C4-2B (cell line): ENCODE data around the gene ZNF268.

Experiments used
- H3K27ac ChIP-seq: fragments of 450-650 bp; 2 replicates; pipeline ENCODE4 v1.5.1; 2017
- ZFX ChIP-seq: fragments of 450-650 bp; IDR thresholded peaks from 2 replicates; pipeline ENCODE4 v1.6.1; 2017
- TF ChIP-seq, protein P1 (sequence below): fragments of 450-650 bp; conservative IDR thresholded peaks from 2 replicates; pipeline ENCODE4 v1.5.1; 2017; ENCODE audit warnings: mild to moderate bottlenecking

The ZNF268 gene

GRCh38 chr12:133206390-133206789 lies 25.1 kb downstream of the ZNF268 start:
- no peak for TF ChIP-seq ZFX
- TF ChIP-seq, protein P1, sequence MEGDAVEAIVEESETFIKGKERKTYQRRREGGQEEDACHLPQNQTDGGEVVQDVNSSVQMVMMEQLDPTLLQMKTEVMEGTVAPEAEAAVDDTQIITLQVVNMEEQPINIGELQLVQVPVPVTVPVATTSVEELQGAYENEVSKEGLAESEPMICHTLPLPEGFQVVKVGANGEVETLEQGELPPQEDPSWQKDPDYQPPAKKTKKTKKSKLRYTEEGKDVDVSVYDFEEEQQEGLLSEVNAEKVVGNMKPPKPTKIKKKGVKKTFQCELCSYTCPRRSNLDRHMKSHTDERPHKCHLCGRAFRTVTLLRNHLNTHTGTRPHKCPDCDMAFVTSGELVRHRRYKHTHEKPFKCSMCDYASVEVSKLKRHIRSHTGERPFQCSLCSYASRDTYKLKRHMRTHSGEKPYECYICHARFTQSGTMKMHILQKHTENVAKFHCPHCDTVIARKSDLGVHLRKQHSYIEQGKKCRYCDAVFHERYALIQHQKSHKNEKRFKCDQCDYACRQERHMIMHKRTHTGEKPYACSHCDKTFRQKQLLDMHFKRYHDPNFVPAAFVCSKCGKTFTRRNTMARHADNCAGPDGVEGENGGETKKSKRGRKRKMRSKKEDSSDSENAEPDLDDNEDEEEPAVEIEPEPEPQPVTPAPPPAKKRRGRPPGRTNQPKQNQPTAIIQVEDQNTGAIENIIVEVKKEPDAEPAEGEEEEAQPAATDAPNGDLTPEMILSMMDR = no peak
- no peak overlapping the region for H3K27ac ChIP-seq

GRCh38 chr12:133215724-133216123 lies 34.4 kb downstream of the ZNF268 start:
- no peak overlapping the region for H3K27ac ChIP-seq
- TF ChIP-seq, protein P1 = no peak
- no peak for TF ChIP-seq ZFX

DNA sequence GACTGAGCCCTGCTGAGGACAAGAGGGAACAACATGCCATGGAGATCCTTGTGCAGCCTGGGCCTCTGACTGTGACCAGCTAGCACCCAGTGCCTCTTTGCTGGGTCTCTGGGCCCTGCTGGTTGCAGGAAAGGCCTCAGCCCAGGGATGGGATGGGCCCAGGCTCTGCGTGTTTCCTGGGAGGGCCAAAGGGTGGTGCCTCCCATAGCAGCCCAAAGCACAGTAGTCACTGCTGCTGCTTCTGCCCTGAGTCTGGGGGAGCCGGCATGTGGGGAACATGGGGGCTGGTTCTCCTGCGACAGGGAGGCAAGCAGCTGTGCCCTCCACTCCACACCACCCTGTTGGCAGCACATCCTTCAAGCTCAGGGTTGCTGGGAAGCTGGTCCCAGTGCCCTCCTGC lies 35.9 kb downstream of the ZNF268 start:
- no peak overlapping the region for H3K27ac ChIP-seq
- TF ChIP-seq, protein P1 = no peak
- TF ChIP-seq ZFX = no peak

DNA sequence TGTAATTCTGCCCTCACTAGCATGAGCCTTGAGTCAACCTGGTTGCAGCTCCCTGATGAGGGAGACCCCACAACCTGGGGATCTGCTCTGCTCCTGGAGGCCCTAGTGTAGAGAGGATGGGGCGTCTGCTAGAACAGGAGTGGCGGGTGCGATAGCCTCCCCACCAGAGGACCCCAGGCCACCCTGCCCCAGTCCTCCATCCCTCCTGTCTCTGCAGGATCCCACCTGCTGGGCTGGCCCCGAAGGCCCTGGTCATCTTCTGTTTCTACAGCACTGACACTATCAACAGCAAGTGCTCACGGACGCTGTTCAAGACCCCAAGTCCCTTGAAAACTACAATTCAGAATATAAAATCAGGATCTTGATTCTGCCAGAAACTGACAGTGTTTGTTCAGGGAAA lies 39.2 kb downstream of the ZNF268 start:
- no peak overlapping the region for H3K27ac ChIP-seq
- TF ChIP-seq ZFX = no peak
- TF ChIP-seq, protein P1 = no peak

- TF ChIP-seq, protein P1 = no peak
- no peak for TF ChIP-seq ZFX
- no peak overlapping the region for H3K27ac ChIP-seq
These were observed 39.9 kb downstream of the ZNF268 start for GRCh38 chr12:133221241-133221640.

DNA sequence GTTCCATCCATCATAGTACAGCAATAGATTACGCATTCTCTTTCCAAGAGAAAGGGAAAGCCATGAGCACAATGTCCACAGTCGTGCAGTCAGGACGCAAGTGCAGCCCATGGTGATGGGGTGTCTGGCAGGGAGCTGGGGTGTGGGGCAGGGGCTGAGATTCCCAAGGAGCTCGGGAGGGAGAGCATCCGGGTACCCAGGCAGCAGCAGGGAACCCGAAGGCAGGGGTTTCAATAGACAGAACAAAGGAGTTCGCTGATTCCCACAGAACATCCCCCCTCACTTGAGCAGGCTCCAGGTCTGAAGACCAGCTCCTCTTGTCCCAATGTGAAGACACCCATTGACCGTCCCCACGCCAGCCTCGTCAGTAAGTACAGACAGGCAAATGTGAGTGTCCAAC lies 40.9 kb downstream of the ZNF268 start:
- TF ChIP-seq ZFX = no peak
- TF ChIP-seq, protein P1 = no peak
- no peak overlapping the region for H3K27ac ChIP-seq

DNA sequence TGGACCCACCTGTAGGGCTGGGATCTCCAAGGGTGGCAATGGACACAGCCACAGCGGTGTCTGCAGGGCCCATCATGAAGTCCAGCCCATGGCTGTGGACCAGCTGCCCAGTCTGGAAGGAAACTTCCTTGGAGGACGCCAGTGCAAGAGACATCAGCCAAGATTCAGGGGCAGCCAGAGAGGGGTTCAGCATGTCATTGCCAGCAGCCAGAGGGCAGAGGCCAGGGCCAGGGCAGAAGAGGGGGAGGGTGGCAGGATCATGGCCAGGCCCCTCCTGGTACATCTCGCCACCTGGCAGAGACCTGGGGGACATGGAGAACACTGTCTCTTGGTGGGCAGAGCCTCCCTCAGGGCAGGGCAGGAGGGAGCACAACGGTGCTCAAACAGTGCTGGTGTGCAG lies 44.2 kb downstream of the ZNF268 start:
- H3K27ac ChIP-seq = no peak overlapping the region
- no peak for TF ChIP-seq ZFX
- TF ChIP-seq, protein P1 = no peak
